ENCODE data around the gene PTPRN2. TPM values are rescaled to one million over a fixed set of nuclear protein-coding genes. Genes with fewer than 3 reads are reported as not detected.
"Not testable (repeated sequence)": the region's sequence is repeated elsewhere in the genome, so short reads cannot be mapped to it uniquely, and the experiment has no call there.

Gene PTPRN2
- total RNA-seq, 1 experiment from 2014 or later = 4.4 TPM

DNA sequence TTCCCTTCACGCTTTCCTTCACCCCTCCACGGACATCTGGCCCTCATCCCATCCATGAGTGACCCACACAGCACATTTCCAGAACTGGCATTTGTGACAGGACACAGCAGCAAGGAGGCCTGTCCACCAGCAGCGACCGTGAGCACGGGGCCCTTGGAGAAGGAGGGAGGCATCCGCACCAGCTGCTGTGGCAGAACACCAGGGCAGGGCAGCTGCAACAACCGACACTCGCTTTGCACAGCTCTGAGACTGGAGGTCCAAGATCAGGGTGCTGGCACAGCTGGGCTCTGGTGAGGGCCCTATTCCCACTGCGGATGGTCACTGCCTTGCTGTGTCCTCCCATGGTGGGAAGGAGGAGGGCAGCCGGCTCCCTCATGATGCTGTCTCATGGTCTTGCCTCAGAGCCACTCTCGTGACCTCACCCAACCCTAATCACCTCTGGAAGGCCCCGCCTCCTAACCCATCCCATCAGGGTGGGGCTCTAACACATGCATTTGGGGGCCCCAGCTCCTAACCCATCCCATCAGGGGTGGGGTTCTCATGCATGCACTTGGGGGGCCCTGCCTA lies 36.7 kb downstream of the PTPRN2 start:
- DNase-seq (ENCODE audit: low spot score) = no peak

DNA sequence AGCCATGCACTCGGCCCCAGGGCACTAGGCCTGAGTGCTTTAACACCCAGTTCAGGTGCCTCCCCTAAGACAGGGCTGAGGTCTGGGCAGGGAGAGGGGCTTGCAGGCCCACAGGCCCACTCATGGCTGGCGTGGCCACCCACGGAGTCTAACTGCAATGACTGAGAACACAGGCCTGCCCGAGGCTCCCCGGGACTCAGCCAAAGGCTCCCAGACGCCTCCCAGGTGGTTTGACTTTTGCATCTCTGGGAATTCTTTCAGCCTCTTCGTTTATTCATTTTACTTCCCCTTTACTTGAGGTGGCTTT lies 37.3 kb downstream of the PTPRN2 start:
- no peak for DNase-seq (ENCODE audit: low spot score)

DNA sequence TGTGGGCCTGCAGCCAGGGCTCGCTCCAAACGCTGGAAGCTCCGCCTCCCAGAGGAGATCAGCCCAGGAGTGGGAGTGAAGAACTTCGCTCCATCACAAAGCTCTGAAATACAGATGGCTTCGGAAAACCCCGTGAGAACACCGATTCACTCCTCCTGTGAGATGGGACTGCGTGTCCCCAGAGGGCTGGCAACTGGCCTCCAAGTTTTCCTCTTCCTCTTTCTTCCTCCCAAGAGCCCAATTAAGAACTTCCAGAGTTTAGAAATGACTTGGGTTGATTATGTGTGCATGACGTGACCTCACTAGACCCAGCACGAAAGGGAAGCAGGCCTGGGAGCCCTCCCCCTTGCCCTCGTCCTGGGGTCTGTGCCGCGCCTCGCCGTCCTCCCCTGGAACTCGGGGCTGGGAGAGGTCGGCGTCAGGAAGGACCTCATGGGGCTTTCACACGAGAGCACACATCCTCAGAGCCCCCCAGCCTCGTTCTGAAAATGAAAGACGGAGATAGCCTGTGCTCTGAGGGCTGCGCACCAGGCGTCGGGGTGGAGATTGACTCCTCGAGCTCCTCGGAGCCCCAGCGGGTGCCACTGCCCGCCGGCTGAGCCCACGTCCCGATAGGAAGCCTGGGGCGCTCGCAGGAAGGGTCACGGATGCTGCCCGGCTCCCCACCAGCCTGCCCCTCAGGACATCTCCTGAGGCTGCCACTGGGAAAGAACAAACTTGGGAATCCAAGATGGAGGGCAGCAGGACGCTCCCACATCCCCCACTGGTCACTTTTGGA lies 37.8 kb downstream of the PTPRN2 start:
- DNase-seq (ENCODE audit: low spot score) = no peak

DNA sequence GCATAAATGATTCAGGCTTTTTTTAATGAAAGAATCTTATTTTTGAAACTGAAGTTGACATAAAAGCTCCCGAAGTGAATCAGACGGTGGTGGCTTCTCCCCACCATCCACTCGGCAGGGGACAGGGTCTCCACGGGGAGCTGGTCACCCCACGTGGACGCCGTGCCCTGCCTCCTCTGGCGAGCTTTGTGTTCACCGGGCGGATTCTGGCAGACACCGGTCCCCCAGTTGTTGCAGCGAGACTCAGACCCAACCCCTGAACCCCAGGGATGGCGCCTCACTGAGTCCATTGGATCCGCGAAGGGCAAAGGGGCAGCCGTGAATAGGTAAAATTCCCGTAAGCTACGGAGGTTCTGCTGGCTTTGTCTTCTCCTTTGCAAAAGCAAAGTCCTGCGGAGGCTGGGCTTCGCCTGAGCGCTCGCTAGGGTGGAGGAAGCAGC lies 38.4 kb downstream of the PTPRN2 start:
- no peak for DNase-seq (ENCODE audit: low spot score)

DNA sequence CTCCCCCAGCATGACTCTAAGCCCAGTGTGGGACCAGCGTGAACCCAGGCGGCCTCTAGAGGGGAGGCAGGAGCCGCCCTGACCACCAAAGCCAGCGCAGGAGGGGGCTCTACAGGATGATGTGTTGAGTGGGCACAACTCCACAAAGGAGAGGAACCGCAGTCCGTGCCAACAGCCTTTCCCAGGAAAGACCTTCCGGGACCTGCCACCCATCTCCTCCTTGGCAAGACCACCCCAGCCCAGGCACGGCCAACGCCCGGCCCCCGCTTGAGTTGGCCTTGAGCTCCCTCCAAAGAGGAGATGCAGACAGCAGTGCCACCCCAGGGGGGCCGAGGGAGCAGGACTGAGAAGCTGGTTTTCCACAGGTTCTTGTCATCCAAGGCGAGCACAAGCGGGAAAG lies 38.9 kb downstream of the PTPRN2 start:
- no peak for DNase-seq (ENCODE audit: low spot score)

DNA sequence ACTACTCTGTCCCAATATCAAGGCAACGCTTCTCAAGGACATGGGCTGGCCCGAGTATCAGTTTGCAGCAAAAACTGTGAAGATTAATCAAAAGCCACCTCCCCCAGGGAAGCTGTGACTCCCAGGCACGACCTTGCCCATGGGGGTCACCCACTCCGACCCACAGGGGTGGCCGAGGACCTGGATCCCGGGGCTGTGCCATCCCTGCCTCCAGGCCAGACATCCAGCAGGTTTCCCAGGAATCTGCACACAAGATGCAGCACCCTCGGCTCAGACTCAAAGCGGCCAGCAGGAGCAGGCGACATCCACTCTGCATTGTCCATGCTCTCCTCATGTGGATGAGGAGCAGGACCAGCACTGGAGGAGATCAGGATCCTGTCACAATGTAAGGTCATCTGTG lies 39.8 kb downstream of the PTPRN2 start:
- DNase-seq (ENCODE audit: low spot score) = no peak

DNA sequence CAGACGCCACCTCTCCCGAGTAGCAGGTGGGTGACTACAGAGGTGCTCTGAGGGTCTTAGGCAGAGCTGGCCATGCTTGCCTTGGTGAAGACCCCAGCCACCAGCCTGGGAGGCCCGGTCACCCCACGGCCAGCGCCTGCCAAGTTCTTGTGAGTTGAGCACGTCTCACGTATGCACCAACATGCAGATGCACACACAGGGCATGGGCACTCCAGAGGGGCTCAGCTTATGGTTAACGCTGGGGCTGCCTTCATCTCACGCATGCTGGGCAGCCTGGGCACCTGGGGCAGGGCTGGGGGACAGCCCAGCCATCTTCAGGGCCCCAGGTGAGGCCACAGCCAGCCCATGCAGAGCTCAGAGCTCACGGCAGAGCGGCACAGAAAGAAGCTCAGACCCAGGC lies 41.0 kb downstream of the PTPRN2 start:
- DNase-seq (ENCODE audit: low spot score) = no peak

DNA sequence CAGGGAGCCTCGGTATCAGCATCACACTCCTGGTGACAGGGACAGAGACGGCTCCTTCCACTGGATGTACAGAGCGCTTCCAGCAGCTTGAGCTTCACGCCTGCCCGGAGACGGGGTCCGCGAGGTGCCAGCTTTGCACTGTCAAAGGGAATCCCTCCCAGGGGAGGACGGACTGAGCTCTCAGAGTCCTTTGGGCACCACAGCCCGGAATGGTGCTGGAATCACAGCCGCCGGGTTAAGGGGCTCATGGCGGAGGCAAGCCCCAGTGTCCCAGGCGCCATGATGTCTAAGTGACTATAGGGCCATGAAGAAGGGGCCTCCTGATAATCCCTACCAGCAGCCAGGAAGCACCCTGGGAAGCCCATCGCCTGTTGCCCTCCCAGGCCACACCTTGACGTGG lies 41.4 kb downstream of the PTPRN2 start:
- no peak for DNase-seq (ENCODE audit: low spot score)

DNA sequence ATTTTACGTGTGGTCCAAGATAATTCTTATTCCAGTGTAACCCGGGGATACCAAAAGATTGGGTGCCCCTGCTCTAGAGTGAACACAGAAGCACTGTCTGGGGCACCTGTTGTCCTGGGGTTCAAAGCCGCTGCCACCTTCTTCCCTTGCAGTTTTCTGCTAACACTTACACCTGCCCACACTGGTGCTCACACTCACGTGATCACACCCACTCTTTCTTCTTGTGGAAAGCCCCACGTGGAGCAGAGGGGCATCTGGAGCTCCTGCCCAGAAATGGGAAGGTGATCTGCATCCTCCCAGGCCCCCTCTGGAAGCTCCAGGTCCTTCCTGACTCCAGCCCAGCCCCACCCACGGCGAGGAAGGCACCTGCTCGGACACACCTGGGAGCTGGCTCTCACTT lies 42.9 kb downstream of the PTPRN2 start:
- no peak for DNase-seq (ENCODE audit: low spot score)

DNA sequence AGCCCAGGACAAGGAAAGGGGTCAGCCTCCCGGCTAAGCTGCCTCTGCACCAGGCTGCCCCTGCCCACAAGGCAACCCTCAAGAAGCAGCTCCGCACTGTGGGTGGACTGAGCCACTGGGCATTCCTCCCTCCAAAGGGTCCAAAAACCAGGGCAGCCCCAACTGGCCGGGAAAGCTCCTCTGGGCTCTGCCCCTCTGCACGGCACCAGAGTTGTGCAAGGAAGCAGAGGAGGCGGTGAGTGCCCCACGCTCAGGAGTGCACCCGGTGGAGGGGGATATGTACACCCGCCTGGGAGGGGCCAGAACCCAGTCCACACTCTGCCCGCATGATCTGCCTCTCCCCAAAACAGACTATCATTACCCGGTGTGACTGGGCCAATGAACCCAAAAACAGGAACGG lies 43.8 kb downstream of the PTPRN2 start:
- no peak for DNase-seq (ENCODE audit: low spot score)

DNA sequence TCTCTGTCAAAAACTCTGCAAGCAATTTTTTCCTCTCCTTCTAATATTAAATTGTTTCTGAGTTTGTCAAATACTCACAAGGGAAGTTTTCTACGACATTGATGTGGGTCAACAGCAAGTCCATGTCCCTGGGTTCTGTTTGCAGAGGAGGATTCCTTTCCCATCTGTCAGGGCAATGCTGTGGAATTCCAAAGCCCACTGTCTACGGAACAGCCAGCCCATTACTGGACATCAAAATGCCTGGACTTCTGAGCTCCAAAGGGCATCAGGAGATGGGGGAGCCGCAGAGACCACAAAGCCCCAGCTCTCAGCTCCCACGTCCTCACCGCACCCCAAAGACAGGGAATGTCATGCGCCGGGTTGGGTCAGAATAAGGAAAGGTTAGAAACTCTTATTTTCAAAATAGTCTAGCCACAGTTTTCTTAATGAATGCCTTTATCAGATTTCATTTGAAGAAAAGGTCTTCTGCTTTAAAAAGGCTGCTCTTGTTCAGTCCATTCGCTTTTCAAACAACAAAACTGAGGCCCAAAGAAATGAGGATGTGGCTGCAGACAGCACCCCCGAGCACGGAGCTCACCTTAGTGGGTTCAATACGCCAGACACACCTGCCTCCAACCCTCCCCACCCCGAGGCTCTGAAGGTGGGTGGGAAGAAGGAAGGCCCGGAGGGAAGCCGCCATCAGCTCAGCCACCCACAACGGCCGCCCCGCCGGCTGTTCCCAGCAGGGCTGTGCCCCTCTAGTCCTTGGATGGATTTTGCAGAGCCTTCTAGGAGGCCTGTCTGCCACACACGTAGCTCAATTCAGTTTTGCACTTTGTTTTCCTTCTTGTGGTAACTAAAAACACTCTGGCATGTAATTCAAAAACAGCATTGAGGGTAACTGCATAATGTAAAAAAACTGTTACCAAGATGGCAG lies 44.7 kb downstream of the PTPRN2 start:
- DNase-seq (ENCODE audit: low spot score) = no peak

DNA sequence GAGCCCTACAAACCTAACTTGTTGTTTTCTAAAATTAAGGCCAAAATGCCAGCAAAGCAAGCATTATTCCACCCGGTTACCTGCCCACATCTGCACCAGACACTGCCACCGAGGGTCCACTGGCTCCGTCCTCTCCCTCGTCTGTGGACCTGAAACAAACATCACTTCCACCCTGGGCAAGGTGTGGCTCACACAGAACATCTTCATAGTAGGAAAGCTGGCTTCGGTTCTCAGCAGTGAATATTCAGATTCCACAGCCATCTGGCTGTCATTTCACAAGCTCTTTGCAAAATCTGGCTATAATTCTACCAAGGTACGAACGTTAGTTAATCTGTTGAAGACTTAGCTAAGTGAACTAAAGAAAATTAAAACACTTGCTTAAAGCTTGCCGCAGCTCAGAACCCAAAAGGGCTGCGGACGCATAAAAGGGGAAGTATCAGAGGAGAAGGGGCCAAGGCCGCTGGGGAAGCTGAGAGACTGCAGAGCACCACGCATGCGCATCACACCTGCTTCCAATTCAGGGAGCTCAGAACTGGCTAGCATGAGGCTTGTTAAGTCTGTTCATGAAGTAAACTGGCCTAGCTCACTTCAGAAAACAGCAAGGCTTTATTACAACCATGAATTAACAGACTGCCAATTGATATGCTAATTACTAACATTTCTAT lies 46.1 kb downstream of the PTPRN2 start:
- DNase-seq (ENCODE audit: low spot score) = no peak

DNA sequence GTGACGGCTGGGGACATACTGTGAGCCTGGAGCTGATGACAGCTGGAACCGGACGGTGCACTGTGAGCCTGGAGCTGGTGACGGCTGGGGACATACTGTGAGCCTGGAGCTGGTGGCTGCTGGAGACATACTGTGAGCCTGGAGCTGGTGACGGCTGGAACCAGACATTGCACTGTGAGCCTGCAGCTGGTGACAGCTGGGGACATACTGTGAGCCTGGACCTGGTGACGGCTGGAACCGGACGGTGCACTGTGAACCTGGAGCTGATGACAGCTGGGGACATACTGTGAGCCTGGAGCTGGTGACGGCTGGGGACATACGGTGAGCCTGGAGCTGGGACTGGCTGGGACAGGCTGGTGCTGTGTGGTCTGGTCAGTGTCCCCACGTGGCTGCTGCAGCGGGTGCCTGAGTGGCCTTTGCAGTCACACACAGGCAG lies 47.9 kb downstream of the PTPRN2 start:
- DNase-seq (ENCODE audit: low spot score) = no peak

DNA sequence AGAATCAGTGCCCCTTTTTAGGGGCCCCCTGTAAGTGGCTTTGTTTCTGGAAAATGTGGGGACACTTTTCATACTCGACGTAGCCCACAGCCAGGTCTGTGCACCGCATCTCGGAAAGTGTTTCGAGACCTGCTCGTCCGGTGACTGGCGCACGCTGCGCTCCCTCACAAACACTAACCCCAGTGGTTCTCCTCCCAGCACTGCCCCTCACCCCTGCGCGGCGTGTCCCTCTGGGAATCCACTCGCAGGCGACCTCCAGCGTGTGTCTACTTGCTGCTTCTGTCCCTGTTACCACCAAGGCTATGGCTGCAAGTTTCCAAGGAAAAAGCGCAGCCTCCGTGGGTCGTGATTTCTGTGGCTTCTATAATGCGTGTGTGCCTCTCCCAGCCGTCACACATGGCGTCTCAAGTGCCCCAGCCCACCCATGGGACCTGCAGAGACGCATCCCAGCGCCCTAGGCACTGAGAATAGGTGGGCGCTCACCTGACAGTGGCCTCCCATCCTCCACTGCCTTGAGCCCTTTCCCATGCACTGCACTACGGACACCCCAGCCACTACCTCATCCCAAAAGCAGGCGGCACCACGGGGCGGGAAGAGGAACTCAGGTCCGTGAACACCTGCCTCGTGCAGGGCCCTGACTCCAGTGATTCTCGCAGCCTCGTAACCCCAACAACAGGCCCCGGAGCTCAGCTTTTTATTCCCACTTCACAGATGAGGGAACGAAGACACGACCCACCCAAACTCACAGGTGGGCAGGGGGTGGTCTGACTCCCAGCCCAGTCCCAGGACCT lies 49.3 kb downstream of the PTPRN2 start:
- no peak for DNase-seq (ENCODE audit: low spot score)

DNA sequence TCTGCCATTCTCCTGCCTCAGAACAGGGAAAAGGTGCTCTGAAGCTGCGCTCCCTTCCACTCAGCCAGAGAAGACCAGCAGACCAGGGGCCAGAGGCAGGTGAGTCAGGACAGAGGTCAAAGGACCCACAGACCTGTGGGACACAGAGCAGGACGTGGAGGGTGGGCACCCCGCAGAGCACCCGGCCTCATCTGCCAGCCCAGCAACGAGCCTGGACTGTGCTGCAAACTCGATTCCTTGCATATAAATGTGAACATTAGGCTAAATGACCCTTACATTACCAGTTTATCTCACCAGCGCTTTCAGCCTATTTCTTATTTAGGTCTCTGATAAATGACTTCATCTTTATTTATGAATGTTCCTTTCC lies 50.1 kb downstream of the PTPRN2 start:
- DNase-seq (ENCODE audit: low spot score) = no peak

DNA sequence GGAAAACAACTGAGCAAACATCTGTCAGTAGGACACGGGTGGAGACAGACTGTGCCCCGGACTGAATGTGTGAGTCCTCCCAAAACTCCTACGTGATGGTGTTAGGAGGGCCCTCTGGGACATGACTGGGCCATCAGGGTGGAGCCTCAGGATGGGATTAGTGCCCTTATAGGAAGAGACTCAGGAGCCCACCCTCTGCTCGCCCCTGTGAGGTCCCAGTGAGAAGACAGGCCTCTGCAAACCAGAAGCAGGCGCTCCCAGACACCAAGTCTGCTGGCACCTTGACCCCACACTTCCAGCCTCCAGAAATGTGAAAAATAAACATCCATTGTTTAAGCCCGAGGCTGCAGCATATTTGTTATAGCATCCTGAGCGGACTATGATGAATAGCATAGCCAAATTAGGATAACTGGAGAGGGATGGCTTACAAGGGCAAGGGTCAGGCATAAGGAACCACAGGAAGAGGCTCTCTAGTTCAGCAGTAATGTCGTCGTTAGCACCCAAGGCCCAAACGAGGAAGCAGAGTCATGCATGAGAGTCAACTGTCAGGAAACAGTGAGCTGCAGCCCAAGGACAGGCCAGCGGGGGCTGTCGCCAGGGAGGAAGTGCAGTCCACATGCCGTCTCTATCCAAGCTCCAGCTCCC lies 50.6 kb downstream of the PTPRN2 start:
- no peak for DNase-seq (ENCODE audit: low spot score)

DNA sequence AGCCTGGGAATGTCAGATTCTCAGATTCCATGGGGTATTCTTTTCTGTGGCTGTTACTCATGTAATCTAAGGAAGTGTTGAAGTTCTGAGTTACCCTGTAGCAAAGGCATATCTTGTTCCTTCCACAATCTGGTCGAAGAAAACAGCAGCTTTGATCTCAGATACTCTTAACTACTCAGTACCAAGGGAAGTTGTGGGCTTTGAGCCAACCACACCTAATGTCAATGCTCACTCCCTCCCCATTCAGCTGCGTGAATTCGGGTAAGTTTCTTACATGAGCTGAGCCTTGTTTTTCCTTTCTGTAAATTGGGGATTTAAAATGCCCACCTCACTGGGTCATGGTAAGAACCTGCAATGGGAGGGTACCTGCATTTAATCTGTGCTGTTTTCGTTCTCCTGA lies 52.5 kb downstream of the PTPRN2 start:
- no peak for DNase-seq (ENCODE audit: low spot score)

DNA sequence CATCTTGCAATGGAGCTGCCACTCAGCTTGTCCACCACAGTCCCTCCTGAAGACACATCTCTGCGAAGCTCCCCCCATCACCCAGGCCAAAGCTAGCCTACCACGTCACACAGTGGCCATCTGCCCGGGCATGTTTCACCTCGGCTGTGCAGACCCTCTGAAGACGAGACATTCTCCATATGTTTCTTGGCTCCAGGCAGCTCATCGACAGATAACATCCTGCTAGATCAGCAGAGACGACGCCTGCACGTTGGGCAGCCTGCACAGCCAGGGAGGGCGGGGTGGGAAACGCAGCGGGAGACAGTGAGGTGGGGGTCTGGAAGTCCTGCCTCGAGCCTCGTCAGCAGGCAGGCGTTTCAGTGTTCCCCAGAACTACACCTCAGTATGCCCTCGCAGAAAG lies 53.0 kb downstream of the PTPRN2 start:
- DNase-seq (ENCODE audit: low spot score) = no peak

DNA sequence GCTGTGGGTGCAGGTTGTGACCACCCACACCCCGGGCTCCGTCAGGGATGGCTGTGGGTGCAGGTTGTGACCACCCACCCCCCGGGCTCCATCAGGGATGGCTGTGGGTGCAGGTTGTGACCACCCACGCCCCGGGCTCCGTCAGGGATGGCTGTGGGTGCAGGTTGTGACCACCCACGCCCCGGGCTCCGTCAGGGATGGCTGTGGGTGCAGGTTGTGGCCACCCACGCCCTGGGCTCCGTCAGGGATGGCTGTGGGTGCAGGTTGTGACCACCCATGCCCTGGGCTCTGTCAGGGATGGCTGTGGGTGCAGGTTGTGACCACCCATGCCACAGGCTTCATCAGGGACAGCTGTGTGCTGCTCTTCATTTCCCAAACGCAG lies 53.5 kb downstream of the PTPRN2 start:
- DNase-seq (ENCODE audit: low spot score) = not testable (repeated sequence)

DNA sequence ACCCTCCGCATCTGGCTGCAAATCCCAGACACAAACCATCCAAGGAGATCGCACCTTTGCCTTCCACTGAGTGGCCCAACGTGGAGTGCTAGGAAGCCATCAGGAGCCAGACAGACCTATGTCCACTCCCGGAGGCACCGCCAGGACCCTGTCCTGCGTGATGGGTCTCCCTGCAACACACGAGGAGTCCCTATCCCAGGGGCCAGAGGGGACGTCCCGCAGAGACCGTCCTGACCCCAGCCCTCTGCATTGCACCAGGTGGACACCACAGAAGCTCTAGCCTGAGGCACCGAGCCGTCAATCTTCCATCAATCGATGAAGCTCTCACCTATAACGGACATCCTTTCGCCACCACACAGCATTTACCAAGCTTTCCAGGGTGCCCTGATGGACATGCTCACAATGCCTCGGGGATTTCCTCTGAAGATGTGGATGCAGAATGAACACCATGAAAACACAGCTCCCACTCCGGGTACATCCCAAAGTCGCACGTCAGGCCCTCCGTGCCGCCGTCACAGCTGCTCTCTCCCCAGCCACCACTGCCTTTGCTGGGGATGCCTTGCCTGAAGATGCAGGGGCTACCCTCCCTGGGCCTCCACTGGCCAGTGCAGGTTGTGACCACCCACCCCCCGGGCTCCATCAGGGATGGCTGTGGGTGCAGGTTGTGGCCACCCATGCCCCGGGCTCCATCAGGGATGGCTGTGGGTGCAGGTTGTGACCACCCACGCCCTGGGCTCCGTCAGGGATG lies 54.1 kb downstream of the PTPRN2 start:
- no peak for DNase-seq (ENCODE audit: low spot score)
